Stimulated activated CD8-positive, alpha-beta memory T cell treated with anti-CD3 and anti-CD28 coated beads, Interleukin-15, amount 100 ng/mL, for 48 hours (primary cell): ENCODE results near the gene ZNF418.
A peak's percentile ranks its signal among the peaks of the same experiment; 100 is the strongest.
"Not testable (repeated sequence)": the region's sequence is repeated elsewhere in the genome, so short reads cannot be mapped to it uniquely, and the experiment has no call there.

Experiments
- DNase-seq, 2 donors: peaks; one replicate each; pipeline ENCODE4 v3.0.0-alpha.2; 2020; ENCODE audit warnings: low read depth in 2 of 2

Gene ZNF418

DNA sequence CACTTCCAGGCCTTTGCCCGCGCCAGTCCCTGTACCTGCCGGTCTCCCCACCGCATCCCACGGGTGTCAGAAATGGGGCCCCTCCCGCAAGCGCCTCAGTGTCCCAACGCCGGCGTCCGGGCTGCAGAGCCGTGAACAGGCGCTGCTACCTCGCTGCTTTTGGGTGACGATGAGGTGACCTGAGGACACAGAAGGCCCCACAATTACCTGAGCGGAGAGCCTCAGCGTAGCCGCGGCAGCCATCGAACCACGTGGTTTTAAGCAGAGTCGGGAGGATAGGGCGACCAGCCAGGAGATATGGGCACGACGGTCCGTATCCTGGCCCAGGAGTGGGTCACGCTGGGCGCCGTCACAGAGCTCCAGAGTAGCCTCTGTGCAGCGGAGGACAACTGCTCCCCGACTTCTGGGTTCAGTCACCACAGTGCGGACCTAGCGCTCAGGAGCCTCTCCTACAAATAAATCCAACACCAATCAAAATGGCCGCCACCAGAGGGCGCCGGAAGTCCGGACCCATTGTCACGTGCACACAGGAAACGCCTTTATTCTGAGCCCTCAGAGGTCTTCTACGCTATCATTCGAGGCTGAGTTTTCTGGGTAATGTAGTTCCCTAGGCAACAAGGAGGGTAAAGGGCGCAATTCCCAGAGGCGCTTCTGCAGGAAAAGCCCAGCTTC is 46.5 kb downstream of the ZNF418 start, which contains the start of gene ZNF814:
Gene ZNF814, minus strand, starts transcription at position 478 of the 672 bp plus-strand sequence. Its CDS starts 235 bp downstream, at position 243.
- DNase-seq = peak; percentile 55 to 72

GRCh38 chr19:57888107-57888559 is 47.1 kb downstream of the ZNF418 start:
- DNase-seq = no peak

DNA sequence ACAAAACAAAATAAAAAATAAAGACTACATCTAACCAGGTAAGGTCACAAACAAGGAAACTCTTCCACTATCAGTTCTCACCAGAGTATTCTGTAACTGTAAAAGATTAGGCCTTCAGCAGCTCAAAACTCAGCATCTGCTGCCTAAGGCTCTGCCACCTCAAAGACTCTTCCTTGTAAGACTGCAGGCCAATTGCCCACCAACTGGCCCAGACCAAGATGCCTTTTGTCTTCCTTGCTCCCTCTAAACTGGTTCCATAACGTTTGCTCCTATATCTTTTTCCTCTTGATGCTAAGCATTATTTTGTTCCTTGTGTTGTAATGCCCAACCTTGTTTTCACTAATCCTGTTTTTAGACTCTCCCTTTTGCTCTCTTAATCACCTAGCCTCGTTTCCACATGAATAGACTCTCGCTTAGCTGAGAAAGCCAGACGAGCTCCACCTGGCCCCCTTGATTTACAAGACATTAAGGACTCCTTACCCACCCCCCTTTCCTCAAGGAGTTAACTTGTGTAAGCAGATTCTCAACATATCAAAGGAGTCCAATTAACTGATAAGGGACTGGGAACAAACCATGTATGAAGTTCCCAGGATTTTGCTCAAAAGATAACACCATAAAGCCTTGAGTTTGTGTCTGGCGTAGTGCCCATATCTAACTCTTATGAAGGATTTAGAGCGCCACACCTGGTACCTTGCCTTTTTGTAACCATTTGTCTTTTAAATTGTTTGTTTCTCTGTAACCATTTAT is 47.8 kb downstream of the ZNF418 start:
- no peak for DNase-seq

- DNase-seq = no peak
Observed at GRCh38 chr19:57886046-57886445, 49.2 kb downstream of the ZNF418 start.

GRCh38 chr19:57873883-57874799 is 61.1 kb downstream of the ZNF418 start:
- DNase-seq = not testable (repeated sequence)

DNA sequence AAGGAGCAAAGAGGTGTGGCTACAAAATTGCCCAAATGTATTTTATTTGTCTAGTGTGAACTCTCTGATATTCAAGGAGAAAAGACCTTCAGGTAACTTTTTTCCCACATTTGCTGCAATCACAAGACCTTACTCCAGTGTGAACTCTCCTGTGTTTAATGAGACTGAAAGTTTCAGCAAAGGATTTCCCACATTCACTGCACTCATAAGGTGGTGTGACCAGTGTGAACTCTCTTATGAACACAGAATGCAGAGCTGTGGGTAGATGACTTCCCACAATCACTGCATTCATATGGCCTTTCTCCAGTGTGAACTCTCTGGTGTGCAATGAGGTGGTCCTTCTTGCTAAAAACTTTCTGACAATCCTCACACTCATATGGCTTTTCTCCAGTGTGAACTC is 62.8 kb downstream of the ZNF418 start:
- DNase-seq = no peak
